Activated naive CD4-positive, alpha-beta T cell treated with anti-CD3 and anti-CD28 coated beads, Interleukin-2, amount 50 U/mL, for 24 hours (primary cell): Measurements from ENCODE around the gene TANGO2.

Experiments
- H3K27ac Mint-ChIP-seq: one replicate; pipeline ENCODE4 v1.8.0; 2021; ENCODE audit warnings: mild to moderate bottlenecking, mixed read lengths
- H3K27me3 Mint-ChIP-seq: one replicate; pipeline ENCODE4 v1.8.0; 2021; ENCODE audit warnings: mixed read lengths
- H3K36me3 Mint-ChIP-seq: one replicate; pipeline ENCODE4 v1.8.0; 2021; ENCODE audit warnings: mixed read lengths
- H3K4me1 Mint-ChIP-seq: one replicate; pipeline ENCODE4 v1.8.0; 2021; ENCODE audit warnings: mixed read lengths
- H3K4me3 Mint-ChIP-seq: one replicate; pipeline ENCODE4 v1.8.0; 2021; ENCODE audit warnings: mild to moderate bottlenecking, mixed read lengths
- H3K9me3 Mint-ChIP-seq: one replicate; pipeline ENCODE4 v1.8.0; 2021; ENCODE audit warnings: mixed read lengths

Gene TANGO2

DNA sequence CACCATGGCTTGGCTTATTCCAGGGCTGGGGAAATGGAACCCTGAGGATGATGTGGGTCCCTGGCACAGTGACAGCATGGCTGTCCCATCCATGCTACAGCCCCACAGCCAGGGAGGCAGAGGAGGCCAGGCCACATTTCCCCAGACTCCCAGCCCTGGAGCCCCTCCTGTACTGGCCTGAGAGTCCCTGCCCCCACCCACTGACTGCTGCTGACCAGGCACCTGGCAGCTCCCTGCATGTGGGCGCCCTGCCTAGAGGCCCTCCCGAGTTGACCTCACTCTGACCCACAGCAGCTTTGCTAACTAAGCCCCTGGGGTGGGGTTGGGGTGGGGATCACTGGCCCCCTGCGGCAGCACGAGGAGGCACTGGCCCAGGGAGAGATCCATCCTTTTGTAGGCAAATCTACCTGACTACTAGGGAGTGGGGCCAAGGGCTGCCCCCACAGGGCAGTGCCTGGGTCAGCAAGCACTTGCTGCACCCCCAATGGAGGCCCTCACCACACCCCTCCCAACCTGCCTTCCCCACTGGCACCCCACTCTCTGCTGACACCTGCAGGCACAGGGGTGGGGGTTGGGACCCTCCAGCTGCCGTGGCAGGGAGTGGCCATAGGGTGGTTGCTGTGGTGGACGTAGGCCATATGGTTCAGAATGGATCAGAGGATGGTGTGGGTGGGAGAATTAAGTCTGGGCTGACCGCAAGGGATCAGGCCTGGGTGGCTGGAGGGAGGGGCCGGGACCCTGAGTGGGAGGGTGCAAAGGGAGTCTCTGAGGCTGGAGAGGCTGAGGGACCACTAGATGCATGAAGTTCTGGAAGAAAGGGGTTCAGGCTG lies 21.7 kb upstream of the TANGO2 start:
- no peaks in the 10 kb centered on the region for H3K4me1 Mint-ChIP-seq
- H3K36me3 Mint-ChIP-seq, result peaks cover 12% of the 10 kb centered on the region
- no peak overlapping the region for H3K4me3 Mint-ChIP-seq
- no peaks in the 10 kb centered on the region for H3K27me3 Mint-ChIP-seq
- no peak overlapping the region for H3K27ac Mint-ChIP-seq
- H3K9me3 Mint-ChIP-seq, result peaks cover 4% of the 10 kb centered on the region

GRCh38 chr22:20000246-20001081 lies 20.4 kb upstream of the TANGO2 start:
- Mint-ChIP-seq H3K4me1 (no peaks in the 10 kb centered on the region), H3K36me3 (peaks cover 12% of the 10 kb centered on the region), H3K9me3 (peaks cover 4% of the 10 kb centered on the region), H3K27ac (no peak overlapping the region), H3K4me3 (no peak overlapping the region), H3K27me3 (no peaks in the 10 kb centered on the region)

- no peak overlapping the region for H3K27ac Mint-ChIP-seq
- H3K4me1 Mint-ChIP-seq, result no peaks in the 10 kb centered on the region
- H3K27me3 Mint-ChIP-seq, result no peaks in the 10 kb centered on the region
- peaks cover 12% of the 10 kb centered on the region for H3K36me3 Mint-ChIP-seq
- H3K4me3 Mint-ChIP-seq, result no peak overlapping the region
- H3K9me3 Mint-ChIP-seq, result peaks cover 4% of the 10 kb centered on the region
Measured at GRCh38 chr22:20001082-20001638, 19.8 kb upstream of the TANGO2 start.

GRCh38 chr22:20002128-20002527 lies 18.8 kb upstream of the TANGO2 start:
- peaks cover 12% of the 10 kb centered on the region for H3K36me3 Mint-ChIP-seq
- H3K4me1 Mint-ChIP-seq, result no peaks in the 10 kb centered on the region
- peaks cover 4% of the 10 kb centered on the region for H3K9me3 Mint-ChIP-seq
- H3K4me3 Mint-ChIP-seq, result no peak overlapping the region
- H3K27me3 Mint-ChIP-seq, result no peaks in the 10 kb centered on the region
- H3K27ac Mint-ChIP-seq, result no peak overlapping the region

GRCh38 chr22:20002636-20003035 lies 18.3 kb upstream of the TANGO2 start:
- Mint-ChIP-seq H3K4me1 (no peaks in the 10 kb centered on the region), H3K27ac (no peak overlapping the region), H3K27me3 (no peaks in the 10 kb centered on the region), H3K9me3 (peaks cover 4% of the 10 kb centered on the region), H3K36me3 (peaks cover 12% of the 10 kb centered on the region), H3K4me3 (no peak overlapping the region)

DNA sequence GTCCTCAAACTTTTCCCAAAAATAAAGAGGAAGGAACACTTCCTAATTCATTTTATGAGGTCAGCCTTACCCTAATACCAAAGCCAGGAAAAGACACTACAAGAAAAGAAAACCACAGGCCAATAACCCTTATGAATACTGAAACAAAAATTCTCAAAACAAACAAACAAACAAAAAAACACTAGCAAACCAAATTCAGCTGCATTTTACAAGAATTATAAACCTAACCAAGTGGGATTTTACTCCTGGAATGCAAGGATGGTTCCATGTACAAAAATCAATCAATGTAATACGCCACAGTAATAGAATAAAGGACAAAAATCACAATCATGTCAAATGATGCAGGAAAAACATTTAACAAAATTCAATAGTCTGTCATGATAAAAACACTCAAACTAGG lies 17.6 kb upstream of the TANGO2 start:
- H3K36me3 Mint-ChIP-seq, result peaks cover 12% of the 10 kb centered on the region
- H3K9me3 Mint-ChIP-seq, result peaks cover 4% of the 10 kb centered on the region
- H3K27me3 Mint-ChIP-seq, result no peaks in the 10 kb centered on the region
- no peak overlapping the region for H3K27ac Mint-ChIP-seq
- no peaks in the 10 kb centered on the region for H3K4me1 Mint-ChIP-seq
- no peak overlapping the region for H3K4me3 Mint-ChIP-seq

DNA sequence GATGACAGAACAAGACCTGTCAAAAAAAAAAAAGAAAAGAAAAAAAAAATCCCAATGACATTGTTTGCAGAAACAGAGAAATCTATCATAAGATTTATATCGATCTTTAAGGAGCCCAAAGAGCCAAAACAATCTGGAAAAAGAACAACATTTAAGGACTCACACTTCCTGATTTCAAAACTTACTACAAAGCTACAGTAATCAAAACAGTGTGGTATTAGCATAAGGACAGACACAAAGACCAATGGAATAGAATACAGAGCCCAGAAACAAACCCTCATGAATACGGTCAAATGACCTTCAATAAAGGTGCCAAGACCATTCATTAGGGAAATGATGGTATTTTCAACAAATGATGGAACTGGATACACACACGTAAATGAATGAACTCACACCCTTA lies 16.4 kb upstream of the TANGO2 start:
- H3K36me3 Mint-ChIP-seq, result peaks cover 12% of the 10 kb centered on the region
- peaks cover 4% of the 10 kb centered on the region for H3K9me3 Mint-ChIP-seq
- no peak overlapping the region for H3K27ac Mint-ChIP-seq
- H3K4me1 Mint-ChIP-seq, result no peaks in the 10 kb centered on the region
- no peak overlapping the region for H3K4me3 Mint-ChIP-seq
- H3K27me3 Mint-ChIP-seq, result no peaks in the 10 kb centered on the region

DNA sequence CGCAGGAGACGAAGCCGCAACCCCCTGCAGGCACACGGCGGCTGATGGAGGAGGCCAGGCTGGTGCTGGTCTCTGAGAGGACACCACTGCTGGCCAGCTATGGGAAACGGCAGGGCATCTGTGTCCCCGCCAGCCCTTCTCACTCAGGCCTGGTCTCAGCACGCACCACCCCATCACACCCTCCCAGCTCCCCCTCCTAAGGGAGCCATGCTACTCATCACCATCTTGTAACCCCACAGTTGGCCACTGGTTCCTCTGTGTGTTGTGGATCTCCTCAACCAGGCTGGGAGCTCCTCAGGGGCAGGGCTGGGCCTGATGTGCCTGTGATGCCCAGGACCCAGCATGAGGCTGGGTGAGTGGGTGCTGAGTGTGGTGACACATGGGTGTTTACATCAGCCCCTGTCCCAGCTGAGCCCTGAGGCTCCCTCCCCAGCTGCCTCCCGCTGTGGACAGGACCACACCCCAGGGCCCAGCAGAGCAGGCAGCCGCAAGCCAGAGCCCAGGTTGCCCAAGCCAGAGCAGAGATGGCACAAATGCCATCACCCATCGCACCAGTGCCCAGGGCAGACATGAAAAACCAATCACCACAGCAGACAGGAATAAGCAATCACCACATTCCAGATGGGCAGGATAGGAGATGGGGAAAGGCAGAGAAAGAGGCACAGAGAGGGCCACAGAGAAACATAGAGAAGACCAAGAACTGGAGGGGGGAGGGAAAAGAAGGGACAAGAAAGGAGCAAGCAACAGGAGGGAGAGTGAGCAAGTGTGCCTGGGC lies 12.5 kb upstream of the TANGO2 start:
- peaks cover 5% of the 10 kb centered on the region for H3K36me3 Mint-ChIP-seq
- no peak overlapping the region for H3K4me3 Mint-ChIP-seq
- no peak overlapping the region for H3K27ac Mint-ChIP-seq
- no peaks in the 10 kb centered on the region for H3K9me3 Mint-ChIP-seq
- H3K27me3 Mint-ChIP-seq, result no peaks in the 10 kb centered on the region
- H3K4me1 Mint-ChIP-seq, result no peaks in the 10 kb centered on the region

GRCh38 chr22:20009018-20009491 lies 11.9 kb upstream of the TANGO2 start:
- Mint-ChIP-seq H3K27ac (no peak overlapping the region), H3K4me1 (no peaks in the 10 kb centered on the region), H3K4me3 (no peak overlapping the region), H3K36me3 (peaks cover under 1% of the 10 kb centered on the region), H3K27me3 (no peaks in the 10 kb centered on the region), H3K9me3 (no peaks in the 10 kb centered on the region)

DNA sequence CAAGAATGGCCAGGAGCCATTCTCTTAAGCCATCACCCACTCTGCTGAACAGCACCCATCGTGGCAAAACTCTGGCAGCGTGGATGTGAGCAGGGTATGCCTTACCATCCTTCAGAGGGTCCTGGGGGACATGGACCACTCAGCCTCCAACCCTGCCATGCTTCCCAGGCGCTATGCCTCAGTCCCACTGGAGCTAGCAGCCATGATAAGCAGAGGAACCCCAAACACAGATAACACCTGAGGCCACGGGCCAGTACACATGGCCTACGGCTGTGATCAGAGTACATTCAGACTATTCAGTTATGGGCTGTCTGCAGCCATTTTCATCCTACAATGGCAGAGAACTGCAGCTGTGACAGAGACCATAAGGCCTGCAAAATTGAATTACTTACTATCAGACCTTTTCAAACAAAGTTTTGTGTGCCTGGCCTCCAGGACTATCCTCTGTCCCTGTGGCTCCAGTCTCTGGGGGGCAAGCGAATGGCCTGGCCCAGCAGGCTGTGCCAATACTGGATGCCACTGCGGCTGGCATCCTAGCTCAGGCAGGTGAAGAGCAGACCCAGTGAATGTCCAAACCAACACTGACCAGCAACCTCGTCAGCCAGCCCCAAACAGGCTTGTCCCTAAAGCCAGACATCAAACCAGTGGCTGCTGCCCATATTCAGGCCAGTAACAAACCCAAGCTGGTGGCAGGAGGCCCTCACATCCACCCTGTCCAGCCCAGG lies 11.2 kb upstream of the TANGO2 start:
- Mint-ChIP-seq H3K36me3 (no peaks in the 10 kb centered on the region), H3K27ac (no peak overlapping the region), H3K4me1 (no peaks in the 10 kb centered on the region), H3K9me3 (no peaks in the 10 kb centered on the region), H3K27me3 (no peaks in the 10 kb centered on the region), H3K4me3 (no peak overlapping the region)

DNA sequence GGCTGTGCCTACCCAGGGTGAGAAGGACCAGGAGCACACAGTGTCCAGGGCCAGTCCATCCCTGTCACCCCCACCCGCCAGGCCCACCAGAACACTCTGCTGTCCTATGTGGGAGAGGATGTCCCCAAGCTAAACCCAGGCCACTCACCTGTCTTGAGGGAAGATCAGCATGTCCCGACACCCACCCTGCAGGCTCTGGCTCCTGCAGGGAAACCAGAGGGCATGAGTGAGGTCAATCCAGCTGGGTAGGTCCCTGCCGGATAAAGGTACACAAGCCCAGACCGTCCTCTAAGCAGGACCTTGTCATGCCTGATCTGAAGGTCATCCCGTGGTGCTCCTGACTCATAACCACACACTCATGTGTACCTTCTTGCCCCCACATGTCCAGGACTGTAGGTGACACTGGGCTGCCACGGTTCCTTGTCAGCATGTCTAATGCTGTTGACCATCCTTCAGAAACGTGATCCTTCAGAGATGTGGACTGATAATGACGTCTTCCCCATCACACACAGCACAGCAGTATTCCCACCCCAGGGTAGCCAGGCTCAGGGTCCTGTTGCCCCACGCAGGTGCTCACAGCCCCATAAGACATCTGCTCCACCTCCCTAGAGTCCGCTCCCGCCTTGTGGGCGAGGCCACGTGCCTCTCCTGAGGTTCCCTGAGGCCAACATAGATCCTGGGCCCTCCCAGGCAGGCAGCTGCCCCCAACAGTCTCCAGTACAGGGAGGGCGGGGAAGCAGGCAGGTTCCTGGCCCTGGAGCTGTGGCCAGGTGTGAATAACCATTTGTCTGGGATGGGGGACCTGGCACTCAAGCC lies 10.4 kb upstream of the TANGO2 start:
- no peaks in the 10 kb centered on the region for H3K4me1 Mint-ChIP-seq
- H3K27me3 Mint-ChIP-seq, result no peaks in the 10 kb centered on the region
- H3K27ac Mint-ChIP-seq, result no peak overlapping the region
- H3K36me3 Mint-ChIP-seq, result no peaks in the 10 kb centered on the region
- H3K4me3 Mint-ChIP-seq, result no peak overlapping the region
- H3K9me3 Mint-ChIP-seq, result no peaks in the 10 kb centered on the region

DNA sequence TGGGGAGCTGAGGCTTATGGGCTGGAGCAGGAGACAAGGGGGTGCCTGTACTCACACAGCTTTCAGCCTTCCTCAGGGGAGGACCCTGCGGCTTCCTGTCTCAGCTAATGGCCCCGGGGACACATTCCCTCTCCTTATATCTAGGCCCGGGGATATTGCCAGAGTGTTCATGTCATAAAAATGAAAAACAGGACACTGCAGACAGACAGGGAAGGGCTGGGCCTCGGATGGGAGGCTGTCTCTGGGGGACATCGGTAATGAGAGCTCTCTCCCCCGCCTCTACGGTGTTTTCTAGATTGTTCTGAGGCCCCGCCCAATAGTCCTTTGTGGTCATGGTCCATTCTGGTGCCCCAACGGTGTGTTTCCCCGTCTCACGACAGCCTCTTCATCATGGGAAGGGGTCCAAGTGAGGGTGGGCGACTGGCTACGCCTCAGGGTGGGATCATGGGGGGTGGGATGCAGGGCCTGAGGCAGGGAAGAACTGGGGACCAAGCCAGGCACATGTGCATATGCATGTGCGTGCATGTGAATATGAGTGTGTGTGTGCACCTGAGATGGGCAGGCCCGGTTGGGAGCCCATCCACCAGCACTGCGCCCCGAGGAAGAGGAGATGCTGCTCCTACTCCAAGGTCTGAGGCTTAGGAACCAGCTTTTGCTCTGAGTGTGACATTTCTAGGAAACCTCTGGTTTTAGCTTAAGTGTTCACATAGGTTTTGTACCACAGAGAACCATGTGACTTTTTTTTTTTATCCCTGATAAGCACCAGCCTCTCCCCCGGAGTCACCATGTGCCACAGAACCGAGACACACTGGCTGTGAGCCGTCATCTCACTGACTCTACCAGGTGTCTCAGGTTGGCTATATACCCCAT lies 9.6 kb upstream of the TANGO2 start:
- H3K36me3 Mint-ChIP-seq, result no peaks in the 10 kb centered on the region
- H3K27me3 Mint-ChIP-seq, result no peaks in the 10 kb centered on the region
- no peak overlapping the region for H3K27ac Mint-ChIP-seq
- H3K4me3 Mint-ChIP-seq, result no peak overlapping the region
- no peaks in the 10 kb centered on the region for H3K4me1 Mint-ChIP-seq
- H3K9me3 Mint-ChIP-seq, result no peaks in the 10 kb centered on the region

- Mint-ChIP-seq H3K36me3 (no peaks in the 10 kb centered on the region), H3K27ac (no peak overlapping the region), H3K4me3 (no peak overlapping the region), H3K4me1 (peaks cover 3% of the 10 kb centered on the region), H3K27me3 (no peaks in the 10 kb centered on the region), H3K9me3 (no peaks in the 10 kb centered on the region)
Measured at GRCh38 chr22:20011993-20012740, 8.7 kb upstream of the TANGO2 start.
